Loucy (cell line): Measurements from ENCODE around the gene CA5B.

Source experiments
- EZH2phosphoT487 ChIP-seq: fragments of 200-600 bp; IDR thresholded peaks from 2 replicates; pipeline ENCODE4 v1.6.1; 2018; ENCODE audit warnings: antibody characterized with exemption, mild to moderate bottlenecking, moderate library complexity, borderline replicate concordance
- TF ChIP-seq, protein P1 (sequence below): fragments of 200-600 bp; sonication (generic); conservative IDR thresholded peaks from 2 replicates; pipeline ENCODE4 v1.5.1; 2014; ENCODE audit warnings: mild to moderate bottlenecking, antibody characterized with exemption, low read length

DNA sequence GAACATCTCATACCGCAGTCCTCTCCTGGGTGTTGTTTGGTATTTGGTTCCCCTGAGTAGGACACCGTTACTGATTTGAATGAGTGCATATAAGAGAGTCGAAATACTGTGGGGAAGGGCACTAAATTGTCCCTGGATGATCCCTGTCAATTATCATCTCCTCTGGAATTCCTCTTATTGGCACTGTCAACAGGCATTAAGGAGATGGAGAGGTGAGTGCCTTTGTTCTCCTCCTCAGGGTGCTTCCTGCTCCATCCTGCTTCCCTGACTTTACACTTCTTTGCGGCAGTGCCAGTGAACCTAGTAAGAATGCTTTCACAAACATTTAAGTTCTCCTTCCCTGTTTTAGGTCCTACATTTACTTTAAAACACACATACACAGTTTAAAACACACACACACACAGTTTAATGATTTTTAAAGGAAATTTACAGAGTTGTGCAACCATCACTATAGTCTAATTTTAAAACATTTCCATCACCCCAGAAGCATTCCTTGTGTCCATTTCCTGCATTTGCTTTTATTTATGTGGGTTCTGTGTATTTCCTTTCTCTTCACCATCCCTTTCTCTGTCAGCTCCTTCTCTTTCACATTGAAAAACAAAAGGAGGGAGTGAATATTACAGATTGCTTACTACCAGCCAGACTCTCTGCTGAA, 31.4 kb downstream of the CA5B start:
- TF ChIP-seq, protein P1, sequence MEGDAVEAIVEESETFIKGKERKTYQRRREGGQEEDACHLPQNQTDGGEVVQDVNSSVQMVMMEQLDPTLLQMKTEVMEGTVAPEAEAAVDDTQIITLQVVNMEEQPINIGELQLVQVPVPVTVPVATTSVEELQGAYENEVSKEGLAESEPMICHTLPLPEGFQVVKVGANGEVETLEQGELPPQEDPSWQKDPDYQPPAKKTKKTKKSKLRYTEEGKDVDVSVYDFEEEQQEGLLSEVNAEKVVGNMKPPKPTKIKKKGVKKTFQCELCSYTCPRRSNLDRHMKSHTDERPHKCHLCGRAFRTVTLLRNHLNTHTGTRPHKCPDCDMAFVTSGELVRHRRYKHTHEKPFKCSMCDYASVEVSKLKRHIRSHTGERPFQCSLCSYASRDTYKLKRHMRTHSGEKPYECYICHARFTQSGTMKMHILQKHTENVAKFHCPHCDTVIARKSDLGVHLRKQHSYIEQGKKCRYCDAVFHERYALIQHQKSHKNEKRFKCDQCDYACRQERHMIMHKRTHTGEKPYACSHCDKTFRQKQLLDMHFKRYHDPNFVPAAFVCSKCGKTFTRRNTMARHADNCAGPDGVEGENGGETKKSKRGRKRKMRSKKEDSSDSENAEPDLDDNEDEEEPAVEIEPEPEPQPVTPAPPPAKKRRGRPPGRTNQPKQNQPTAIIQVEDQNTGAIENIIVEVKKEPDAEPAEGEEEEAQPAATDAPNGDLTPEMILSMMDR: no peak
- no peak for TF ChIP-seq EZH2phosphoT487
